Measurements from ENCODE around the gene TNPO3.
"Not testable (repeated sequence)": the region's sequence is repeated elsewhere in the genome, so short reads cannot be mapped to it uniquely, and the experiment has no call there.

Gene TNPO3

GRCh38 chr7:129067943-129068548 lies 13.1 kb upstream of the TNPO3 start:
- no peak for DNase-seq

- not testable (repeated sequence) for DNase-seq
These were observed 12.2 kb upstream of the TNPO3 start for GRCh38 chr7:129067132-129067561.

- DNase-seq = no peak
These were observed 11.6 kb upstream of the TNPO3 start for GRCh38 chr7:129066290-129067131.

GRCh38 chr7:129055861-129056464 lies 1.1 kb upstream of the TNPO3 start:
- DNase-seq = no peak

- no peak for DNase-seq
These were observed 444 bp upstream of the TNPO3 start for GRCh38 chr7:129055294-129055816.

GRCh38 chr7:129053938-129054437 lies 923 bp downstream of the TNPO3 start:
- peak; percentile 37 for DNase-seq

GRCh38 chr7:129052441-129052840 lies 2.5 kb downstream of the TNPO3 start:
- no peak for DNase-seq

- not testable (repeated sequence) for DNase-seq
These were observed 3.5 kb downstream of the TNPO3 start for GRCh38 chr7:129051459-129051858.

GRCh38 chr7:129047761-129048160 lies 7.2 kb downstream of the TNPO3 start:
- DNase-seq = no peak

- no peak for DNase-seq
These were observed 9.2 kb downstream of the TNPO3 start for GRCh38 chr7:129045682-129046081.

GRCh38 chr7:129043012-129043411 lies 11.9 kb downstream of the TNPO3 start:
- DNase-seq = no peak

GRCh38 chr7:129041142-129042085 lies 13.5 kb downstream of the TNPO3 start:
- DNase-seq = no peak

GRCh38 chr7:129038468-129038867 lies 16.4 kb downstream of the TNPO3 start:
- DNase-seq = not testable (repeated sequence)

GRCh38 chr7:129037585-129037984 lies 17.3 kb downstream of the TNPO3 start:
- no peak for DNase-seq

- no peak for DNase-seq
These were observed 22.9 kb downstream of the TNPO3 start for GRCh38 chr7:129032017-129032416.

GRCh38 chr7:129030440-129030839 lies 24.5 kb downstream of the TNPO3 start:
- DNase-seq = no peak

- no peak for DNase-seq
These were observed 30.8 kb downstream of the TNPO3 start for GRCh38 chr7:129024125-129024524.

- no peak for DNase-seq
These were observed 33.3 kb downstream of the TNPO3 start for GRCh38 chr7:129021656-129022055.

- DNase-seq = no peak
These were observed 36.9 kb downstream of the TNPO3 start for GRCh38 chr7:129017933-129018538.

GRCh38 chr7:129017264-129017663 lies 37.6 kb downstream of the TNPO3 start:
- DNase-seq = no peak

- DNase-seq = peak; percentile 86
These were observed 40.3 kb downstream of the TNPO3 start for GRCh38 chr7:129014501-129015101.

Measured in suppressor macrophage treated with lipopolysaccharide for 4 hours (primary cell).